HFFc6 (cell line): ENCODE measurements around the gene ASTN2. TPM values are rescaled to one million over a fixed set of nuclear protein-coding genes. Genes with fewer than 3 reads are reported as not detected.

Experiments used
- DNase-seq: peaks from one replicate; pipeline ENCODE4 v3.0.0-alpha.2; 2018
- H3K27ac Mint-ChIP-seq: 2 replicates; pipeline ENCODE4 v1.8.0; 2020; ENCODE audit warnings: mild to moderate bottlenecking, mixed read lengths
- H3K27me3 Mint-ChIP-seq: 2 replicates; pipeline ENCODE4 v1.8.0; 2021; ENCODE audit warnings: mild to moderate bottlenecking, moderate library complexity, mixed read lengths; ENCODE audit not compliant: insufficient read depth
- H3K36me3 Mint-ChIP-seq: 2 replicates; pipeline ENCODE4 v1.8.0; 2021; ENCODE audit warnings: low read depth, mixed read lengths
- H3K4me1 Mint-ChIP-seq: 2 replicates; pipeline ENCODE4 v1.8.0; 2020; ENCODE audit warnings: low read depth, mixed read lengths
- H3K4me3 Mint-ChIP-seq: 2 replicates; pipeline ENCODE4 v1.8.0; 2020; ENCODE audit warnings: mild to moderate bottlenecking, moderate library complexity, mixed read lengths
- H3K9me3 Mint-ChIP-seq: 2 replicates; pipeline ENCODE4 v1.8.0; 2020; ENCODE audit warnings: mild to moderate bottlenecking, mixed read lengths
- CTCF ChIP-seq: fragments of 200-600 bp; sonication (generic); IDR thresholded peaks from 2 replicates; pipeline ENCODE4 v1.5.0; 2021; ENCODE audit warnings: antibody characterized with exemption, mild to moderate bottlenecking
- total RNA-seq, 6 experiments: library from RNA; stranded (reverse); fragmentation: NEBNext Ultra II Directional; extraction: Animal tissue kit (Norgen Biotek cat#: 25700); gene quantifications; 2 replicates in 1 of 6; 3 replicates in 5 of 6; pipeline ENCODE4 v1.2.3, GENCODE V29; 2021

ASTN2 gene
- total RNA-seq, 6 experiments from 2014 or later: 7.3 to 9.7 (median 8.3) TPM

DNA sequence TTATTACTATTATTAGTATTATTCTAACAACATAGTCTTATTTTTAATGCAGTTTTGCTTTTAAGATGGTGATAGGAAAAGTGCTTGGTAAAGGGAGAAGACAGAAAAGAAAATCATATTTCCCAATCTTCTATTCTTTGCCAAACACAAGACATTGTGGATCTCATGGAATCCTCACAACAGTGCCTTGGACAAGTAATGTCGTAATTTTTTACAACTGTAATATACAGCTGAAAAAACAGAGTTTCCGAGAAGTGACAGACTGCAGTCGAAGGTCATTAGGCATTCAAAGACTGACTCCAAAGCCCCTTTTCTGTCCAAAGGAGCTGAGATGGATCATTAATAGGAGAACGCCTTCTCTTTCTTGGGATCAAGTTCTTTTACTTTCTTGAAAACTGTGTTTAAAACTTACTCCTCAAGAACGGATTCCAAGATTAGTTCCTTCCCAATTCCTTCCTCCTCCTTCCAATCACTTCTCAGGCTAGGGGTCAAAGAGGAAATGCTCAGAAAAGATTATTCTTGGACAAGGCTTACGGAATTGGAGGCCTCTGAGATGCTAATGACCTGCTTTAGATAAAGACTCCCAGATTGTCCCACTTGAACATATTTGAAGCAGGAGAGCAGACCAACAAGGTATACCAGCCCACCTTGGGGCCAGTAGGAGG lies 752.1 kb downstream of the ASTN2 start:
- no peak for DNase-seq
- Mint-ChIP-seq H3K27me3 (no peaks in the 10 kb centered on the region), H3K4me3 (no peak overlapping the region), H3K36me3 (no peaks in the 10 kb centered on the region), H3K9me3 (no peaks in the 10 kb centered on the region), H3K4me1 (peaks cover 10% of the 10 kb centered on the region), H3K27ac (no peak overlapping the region)
- no peak for TF ChIP-seq CTCF

DNA sequence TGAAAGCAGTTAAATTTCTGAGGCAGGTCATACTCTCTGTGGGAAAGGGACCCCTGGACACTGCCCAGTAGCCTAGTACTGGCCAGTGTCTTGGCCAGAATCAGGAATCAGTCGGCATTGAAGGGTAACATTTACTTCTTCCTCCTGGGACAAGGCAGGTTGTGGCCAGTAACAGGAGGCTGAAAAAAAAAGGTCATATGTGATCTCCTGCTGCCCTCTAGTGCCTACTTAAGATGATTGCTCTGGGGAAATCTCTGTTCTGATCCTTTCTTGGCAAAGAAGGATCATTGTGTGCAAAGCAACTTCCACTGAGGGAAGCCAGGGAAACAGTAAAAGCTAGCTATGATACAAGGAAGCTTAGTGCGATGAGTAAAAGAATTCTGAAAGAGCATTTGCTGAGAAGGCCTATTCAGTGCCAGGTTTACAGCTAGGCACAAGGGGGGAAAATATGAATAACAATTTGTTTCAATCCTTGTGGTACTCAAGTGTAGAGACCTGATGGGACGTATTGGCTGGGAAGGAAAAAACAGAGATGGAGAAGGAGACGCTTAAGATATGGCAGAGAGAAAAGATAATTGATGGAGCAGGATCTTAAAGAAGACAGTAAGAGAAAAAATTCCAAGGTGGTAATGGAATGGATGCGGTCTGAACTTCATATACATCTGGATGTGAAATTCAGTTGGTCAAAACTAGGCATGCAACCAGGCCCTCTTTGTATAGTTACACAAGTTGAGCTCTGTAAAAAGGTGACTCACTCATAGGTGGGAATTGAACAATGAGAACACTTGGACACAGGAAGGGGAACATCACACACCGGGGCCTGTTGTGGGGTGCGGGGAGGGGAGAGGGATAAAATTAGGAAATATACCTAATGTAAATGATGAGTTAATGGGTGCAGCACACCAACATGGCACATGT lies 753.6 kb downstream of the ASTN2 start:
- Mint-ChIP-seq H3K4me1 (peaks cover 17% of the 10 kb centered on the region), H3K27ac (no peak overlapping the region), H3K9me3 (no peaks in the 10 kb centered on the region), H3K27me3 (no peaks in the 10 kb centered on the region), H3K4me3 (no peak overlapping the region), H3K36me3 (no peaks in the 10 kb centered on the region)
- peak; percentile 86 for TF ChIP-seq CTCF
- peak; percentile 63 for DNase-seq

DNA sequence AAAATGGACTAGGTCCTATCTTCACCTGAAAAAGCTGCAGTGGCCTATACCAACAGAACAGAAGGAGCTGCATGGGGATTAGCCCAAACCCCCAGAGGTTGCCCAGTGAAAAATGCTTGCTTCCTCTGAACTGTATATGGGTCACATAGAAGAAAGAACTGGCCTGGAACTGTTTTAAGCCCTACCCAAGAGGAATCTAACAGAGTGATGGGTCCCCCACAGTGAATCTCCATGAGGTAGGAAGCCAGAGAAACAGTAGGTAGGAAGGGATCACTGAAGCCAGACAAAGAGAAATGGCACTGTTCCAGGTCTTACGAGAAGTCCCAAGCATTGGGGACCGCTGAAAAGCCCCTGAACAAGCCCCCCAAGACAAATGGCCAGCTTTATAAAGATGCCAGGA lies 756.6 kb downstream of the ASTN2 start:
- H3K27me3 Mint-ChIP-seq: no peaks in the 10 kb centered on the region
- H3K4me1 Mint-ChIP-seq: peaks cover 18% of the 10 kb centered on the region
- H3K27ac Mint-ChIP-seq: no peak overlapping the region
- H3K4me3 Mint-ChIP-seq: no peak overlapping the region
- DNase-seq: no peak
- H3K36me3 Mint-ChIP-seq: no peaks in the 10 kb centered on the region
- TF ChIP-seq CTCF: no peak
- H3K9me3 Mint-ChIP-seq: no peaks in the 10 kb centered on the region

- Mint-ChIP-seq H3K27ac (no peak overlapping the region), H3K36me3 (no peaks in the 10 kb centered on the region), H3K9me3 (no peaks in the 10 kb centered on the region), H3K4me1 (peaks cover 18% of the 10 kb centered on the region), H3K27me3 (no peaks in the 10 kb centered on the region), H3K4me3 (no peak overlapping the region)
- DNase-seq: no peak
- TF ChIP-seq CTCF: no peak
Measured at GRCh38 chr9:116656977-116657376, 757.9 kb downstream of the ASTN2 start.

- peaks cover 18% of the 10 kb centered on the region for H3K4me1 Mint-ChIP-seq
- H3K9me3 Mint-ChIP-seq: no peaks in the 10 kb centered on the region
- no peaks in the 10 kb centered on the region for H3K27me3 Mint-ChIP-seq
- no peak for TF ChIP-seq CTCF
- no peak overlapping the region for H3K27ac Mint-ChIP-seq
- no peaks in the 10 kb centered on the region for H3K36me3 Mint-ChIP-seq
- no peak overlapping the region for H3K4me3 Mint-ChIP-seq
- no peak for DNase-seq
Measured at GRCh38 chr9:116656501-116656971, 758.3 kb downstream of the ASTN2 start.
